Fibroblast of skin of right quadriceps (primary cell): ENCODE measurements around the gene GFPT1.

Source experiments
- DNase-seq: peaks from one replicate; pipeline ENCODE4 v3.0.0-alpha.2; 2013

Gene GFPT1

DNA sequence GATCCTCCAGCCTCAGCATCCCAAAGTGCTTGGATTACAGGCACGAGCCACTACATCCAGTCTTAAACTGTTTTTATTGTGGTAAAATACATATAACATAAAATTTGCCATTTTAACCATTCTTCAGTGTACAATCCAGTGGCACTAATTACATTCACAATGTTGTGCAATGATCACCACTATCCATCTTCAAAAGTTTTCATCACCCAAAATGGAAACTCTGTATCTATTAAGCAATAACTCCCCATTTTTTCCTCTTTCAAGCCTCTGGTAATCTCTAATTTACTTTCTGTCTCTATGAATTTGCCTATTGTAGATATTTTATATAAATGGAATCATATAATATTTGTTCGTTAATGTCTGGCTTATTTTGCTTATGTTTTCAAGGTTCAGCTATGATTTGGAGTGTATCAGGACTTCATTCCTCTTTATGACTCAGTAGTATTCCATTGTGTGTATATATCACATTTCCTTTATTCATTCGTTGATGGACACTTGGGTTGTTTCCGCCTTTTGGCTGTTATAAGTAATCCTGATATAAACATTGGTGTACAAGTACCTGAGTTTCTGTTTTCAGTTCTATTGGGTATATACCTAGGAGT, 71.8 kb downstream of the GFPT1 start:
- DNase-seq, result no peak

DNA sequence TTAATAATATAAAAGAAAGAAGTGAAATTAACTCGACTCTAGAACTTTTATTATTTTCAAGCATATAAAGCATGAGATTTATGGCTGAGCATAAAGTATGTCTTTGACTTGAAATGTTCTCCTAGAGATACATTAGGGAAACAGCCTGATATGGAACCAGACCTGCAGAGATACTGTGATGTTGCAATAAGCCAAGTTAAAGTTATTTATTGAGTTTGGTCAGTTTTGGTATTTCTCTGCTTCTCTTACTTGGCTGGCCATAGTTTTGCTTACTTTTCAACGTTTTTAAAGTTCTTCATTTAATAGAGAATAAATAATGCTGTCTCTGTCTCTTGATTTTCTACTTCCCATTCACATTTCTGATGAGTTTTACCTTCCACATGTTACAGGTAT, 76.0 kb downstream of the GFPT1 start:
- peak; percentile 34 for DNase-seq

DNA sequence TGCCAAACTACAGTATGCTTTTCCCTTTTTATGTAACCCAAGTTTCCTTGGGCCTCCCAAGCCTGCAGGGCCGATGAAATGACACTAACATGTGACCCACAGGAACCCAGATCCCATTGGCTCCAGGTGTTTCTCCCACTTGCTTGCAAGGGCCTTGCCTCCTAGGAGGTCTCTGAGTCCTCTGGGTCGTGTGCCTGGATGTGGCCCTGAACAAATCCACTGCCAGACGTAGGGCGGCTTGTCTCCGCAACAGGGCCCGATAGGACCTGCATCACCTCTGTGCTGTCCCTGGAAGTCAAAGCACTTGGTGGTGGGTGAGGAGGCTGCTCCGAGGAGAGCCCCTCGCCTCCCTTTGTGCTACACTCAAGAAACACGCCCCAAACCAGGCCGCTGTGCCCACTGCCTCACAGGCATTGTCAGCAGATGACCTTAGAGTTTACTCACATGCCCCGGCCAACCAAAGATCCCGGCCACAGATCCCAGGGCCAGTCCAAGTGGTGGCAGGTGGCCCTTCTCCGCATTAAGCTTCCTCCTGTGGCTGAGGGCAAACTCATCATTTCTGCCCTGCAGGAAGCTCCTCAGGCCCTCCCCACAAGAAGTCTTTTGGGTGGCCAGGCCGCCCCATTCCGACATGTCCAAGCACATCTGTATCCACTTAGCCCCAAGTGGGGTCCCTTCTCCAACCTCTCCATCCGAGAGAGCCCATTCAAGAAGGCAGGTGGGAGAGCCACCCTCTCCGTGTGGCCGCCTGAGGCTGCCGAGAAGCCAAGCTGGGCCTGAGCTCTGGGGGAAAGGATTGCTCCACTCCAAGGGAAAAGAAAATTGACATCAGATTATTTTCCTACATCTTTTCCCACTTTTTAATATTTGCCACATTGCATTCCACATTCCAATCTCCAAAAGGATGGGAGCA, 76.7 kb downstream of the GFPT1 start:
- DNase-seq, result no peak

DNA sequence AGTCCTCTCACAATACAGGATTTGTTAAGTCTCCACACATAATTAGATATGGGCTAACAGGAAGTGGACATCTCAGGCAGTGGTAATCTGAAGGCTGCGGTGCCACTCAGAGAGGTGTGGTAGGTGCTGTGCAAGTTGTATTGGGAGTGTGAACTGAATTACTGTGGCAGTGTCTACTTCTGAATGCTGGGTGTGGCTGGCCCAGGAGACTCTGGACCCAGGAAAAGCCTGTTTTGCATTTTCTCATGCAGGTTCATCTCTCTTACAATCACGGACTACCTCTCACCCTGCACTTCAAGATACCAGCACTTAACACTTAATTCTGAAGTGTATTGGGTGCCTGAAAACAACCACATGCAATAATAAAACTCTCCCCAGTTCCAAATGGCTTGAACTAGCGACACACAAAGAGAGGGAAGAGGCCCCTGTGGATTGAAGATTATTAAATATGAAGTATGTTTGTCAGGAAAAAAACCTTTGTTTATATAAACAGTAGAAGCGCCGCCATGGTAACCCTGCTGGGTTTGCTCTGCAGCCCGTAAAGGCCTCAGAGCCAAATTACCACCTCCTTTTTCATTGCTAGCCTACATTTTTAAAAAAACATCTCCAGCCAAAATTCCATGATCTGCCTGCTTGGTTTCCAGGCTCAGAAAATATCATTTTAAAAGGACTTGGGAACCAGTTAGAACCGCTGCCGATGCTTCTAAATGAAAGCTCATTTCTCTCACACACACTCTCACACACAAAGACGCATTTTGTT, 77.5 kb downstream of the GFPT1 start:
- peak; percentile 56 for DNase-seq

DNA sequence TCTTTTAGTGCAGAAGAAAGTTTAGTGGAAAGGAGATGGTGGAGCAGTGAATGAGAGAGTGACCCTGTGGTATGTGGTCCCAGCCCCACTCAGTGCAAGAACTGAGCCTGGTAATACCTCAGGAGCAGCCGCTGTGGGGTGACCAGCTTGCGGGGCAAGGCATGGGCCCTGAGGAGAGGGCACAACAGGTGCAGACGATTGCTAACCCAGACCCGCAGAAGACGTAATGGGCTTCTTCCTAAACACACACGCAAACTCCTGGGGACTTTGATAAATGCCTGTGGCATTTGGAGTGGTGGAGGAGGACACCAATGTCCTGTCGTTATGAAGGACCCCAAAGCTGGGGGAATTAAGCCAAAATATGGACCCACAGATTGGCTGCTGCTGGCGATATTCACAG, 78.7 kb downstream of the GFPT1 start:
- DNase-seq, result no peak

DNA sequence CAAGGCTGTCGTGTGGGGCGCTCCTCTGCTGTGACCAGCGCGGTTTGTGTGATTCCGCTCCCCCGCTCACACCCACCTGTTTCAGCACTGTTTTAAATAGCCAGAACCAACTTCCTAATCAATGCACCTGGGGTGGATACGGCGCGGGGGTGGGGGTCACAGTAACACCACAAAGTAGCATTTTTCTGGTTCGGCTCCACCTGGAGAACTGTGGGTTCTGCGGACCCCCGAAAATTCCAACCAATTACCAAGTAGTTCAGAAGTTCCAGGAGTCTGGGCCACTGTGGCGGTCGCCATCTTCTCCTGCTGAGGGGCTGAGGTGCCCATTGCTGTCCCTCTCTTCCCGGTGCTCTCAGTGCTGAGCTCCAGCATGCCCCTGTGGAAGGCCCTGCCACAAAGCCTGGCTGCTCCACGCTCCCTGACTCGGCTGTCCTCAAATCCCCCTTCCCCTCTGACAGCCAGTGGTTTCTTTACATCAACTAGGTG, 79.4 kb downstream of the GFPT1 start:
- no peak for DNase-seq

DNA sequence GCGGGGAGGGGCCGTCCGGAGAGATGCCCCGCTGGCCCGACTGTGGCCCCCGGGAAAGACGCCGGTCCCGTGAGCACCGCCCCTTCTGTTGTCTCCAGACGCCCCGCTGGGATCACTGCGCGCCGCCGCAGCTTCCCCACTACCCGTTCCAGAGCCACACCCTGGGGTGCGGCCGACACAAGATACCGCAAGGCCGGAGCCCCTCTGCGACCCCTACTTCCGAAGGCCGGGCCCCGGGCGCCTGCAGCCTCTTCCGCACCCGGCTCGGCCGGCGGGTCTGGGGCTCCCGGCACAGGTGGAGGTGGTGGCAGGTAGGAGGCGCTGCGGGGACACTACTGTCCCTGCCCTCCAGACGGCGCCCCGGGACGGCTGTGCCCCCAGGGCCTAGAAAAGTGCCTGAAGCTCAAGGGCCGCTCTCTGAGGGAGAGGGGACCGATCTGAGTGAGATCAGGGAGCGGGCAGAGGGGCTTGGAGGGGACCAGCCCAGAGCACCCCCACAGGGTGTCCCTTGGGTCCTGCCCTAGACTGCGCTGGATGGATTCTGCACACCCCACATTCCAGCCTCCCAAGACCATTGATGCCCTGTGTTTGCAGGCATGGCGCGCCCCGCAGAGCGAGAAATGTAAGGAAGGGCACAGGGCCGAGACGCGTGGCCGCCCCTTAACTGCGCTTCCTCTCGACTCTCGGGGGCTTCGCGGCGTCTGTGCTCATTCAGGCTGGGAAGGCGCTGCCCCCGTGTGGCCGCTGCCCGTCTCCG, 80.0 kb downstream of the GFPT1 start:
- DNase-seq, result peak; percentile 83

DNA sequence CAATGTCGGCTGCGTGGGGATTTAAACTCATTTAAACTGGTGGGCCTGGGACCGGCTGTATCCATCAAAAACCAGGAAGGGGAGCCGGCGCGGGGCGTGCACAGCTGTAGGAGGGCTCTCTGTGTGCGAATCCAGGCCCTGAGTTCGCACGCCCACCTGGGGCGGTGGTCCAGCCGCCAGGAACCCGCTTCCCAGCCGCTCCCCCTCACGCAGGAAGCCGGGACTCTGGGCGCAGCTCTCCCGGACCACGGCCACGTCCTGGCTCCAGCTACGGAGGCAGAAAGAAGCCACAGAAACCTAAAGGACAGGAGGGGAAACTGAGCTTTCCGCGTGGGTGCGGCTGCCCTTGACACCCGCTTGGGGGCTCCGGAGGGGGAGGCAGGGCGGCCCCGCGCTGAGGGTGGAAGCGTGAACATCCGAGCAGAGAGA, 80.6 kb downstream of the GFPT1 start:
- DNase-seq, result no peak

DNA sequence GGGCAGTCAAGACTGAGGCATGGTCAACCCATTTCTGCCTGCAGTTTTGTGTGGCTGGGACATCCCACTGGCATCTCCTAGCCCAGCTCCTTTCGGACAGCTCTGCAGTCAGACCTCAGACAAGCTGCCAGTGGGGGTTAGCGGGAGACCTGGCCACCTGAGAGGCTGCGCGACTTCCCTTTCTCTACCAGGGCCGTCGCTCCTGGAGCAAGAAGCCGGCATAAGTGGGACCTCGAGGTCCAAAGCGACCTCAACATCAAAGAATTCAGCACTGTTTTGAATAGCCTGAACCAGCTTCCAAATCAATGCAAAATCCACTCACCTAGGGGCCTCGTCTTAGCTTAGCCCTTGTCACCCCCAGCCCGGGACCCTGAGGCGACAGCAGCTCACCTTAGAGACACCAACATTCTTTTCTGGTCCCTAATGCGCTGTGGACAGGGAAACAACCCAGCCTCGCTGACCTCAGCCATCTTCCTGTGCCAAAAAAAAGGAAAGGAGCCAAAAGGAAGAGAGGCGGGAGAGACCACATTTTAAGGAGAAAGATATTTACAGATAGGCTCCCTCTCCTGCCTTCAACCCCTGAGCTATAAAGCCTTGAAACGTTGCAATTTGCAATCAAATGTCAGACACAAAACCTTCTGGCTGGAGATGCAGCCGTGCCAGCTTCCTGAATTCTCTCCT, 81.2 kb downstream of the GFPT1 start:
- no peak for DNase-seq

DNA sequence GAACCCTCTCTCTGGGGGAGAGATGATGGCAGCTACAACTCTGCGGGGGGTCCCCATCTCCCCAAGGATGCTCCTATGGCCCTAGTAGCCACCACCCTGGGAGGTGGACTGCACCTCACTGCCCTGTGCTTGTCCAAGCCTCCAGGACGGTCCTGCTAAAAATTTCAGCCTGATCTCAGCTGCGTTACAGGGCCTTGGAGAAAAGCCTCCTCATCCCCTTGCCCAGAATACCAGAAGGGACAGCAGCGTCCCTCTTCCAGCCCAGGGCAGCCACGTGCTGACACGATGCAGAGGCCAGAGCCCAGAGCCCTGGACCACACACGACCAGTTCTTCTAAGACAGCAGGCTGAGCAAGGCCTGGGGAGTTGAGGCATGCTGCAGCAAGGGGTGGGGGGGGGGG, 81.9 kb downstream of the GFPT1 start:
- DNase-seq, result no peak

DNA sequence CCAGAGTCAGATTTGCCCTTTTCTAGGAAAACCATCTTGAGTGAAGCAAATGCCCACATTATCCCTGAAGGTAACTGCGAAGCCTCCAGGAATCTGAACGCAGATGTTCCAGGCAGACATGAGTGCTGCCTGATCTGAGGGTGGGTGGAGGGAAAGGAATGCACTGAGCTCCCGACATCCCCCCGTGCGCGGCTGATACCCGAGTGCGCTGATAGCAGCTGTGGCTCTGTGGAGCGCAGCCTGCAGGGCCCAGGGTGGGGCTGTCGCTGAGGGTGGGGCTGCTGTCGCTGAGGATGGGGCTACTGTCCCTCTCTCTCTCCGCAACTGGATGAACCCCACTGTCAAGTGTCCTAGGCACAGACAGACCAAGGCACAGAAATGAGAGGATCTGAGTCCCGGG, 82.4 kb downstream of the GFPT1 start:
- no peak for DNase-seq

DNA sequence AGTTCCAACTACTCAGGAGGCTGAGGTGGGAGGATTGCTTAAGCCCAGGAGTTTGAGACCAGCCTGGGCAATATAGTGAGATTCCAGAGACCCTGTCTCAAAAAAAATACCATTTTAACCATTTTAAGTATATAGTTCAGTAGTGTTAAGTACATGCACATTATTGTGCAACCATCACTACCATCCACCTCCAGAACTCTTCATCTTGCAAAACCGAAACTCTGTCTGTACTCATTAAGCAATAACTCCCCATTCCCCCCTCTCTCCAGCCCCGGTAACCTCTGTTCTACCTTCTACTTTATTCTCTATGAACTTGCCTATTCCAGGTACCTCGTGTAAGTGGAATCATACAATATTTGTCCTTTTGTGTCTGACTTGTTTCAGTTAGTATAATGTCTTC, 86.4 kb downstream of the GFPT1 start:
- DNase-seq, result no peak

DNA sequence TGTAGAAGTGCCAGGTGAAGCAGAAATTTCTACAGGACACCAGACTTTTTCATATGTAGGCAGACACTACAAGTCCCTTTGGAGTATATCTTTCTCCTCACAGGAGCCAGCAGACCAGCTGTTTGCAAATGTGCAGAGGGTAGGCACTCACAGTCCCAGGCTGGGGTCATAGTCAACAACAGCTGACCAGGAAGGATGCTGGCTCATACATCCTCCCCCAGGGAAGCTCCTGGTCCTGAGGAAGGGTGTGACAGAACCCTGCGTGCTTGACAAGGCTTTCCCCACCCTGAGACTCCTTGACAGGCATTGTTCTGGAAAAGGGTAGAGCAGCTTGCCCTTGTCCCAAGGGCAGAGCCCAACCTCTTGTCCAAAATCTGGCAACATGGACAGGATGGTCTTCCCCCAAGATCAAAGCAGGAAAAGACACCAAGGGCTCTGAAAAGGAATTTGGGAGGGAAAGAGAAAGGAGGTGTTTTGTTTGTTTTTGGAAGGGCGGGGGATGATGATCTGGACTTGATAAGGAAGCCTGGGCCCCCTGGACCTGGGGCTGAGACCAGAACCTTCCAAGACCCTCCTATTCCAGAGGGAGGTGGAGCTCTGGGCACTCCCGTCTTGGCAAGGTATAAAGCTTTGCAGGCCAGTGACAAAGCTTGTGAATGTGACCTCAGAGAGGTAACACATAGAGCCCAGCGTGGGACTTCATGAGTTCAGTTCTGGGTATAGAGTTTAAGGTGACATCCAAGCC, 87.1 kb downstream of the GFPT1 start:
- DNase-seq, result no peak

DNA sequence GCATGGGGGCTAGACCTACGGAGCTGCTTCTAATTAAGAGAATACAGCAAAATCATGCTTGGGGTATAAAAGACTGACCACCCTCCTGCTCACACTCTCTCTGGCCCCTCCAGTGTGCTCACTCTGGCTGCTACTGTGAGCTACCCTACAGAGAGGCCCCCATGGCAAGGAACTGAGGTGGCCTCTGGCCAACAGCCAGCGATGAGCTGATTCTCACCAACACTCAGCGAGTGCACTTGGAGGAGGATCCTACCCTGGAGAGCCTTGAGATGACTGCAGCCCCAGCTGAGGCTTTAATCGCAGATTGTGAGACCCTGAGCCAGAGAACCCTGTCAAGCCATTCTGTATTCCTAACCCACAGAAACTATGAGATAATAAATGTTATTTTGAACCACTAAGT, 88.2 kb downstream of the GFPT1 start:
- DNase-seq, result peak; percentile 80

DNA sequence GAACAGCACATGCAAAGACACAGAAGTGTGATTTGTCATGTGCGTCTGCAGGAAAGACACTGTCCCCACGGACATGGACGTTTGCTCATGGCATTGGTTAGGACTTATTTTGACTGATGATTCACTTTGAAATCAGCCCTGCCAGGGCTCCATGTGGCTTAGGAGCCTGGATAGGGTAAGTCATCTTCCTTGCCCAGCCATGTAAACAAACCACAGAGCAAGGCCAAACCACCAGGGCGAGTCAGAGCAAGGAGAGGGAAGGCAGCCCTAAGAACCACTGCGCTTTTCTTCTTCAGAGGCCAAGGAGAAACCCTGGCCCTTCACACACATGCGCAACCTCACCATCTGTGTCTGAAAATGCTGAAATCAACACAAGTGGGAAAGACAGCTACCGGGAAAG, 88.8 kb downstream of the GFPT1 start:
- peak; percentile 93 for DNase-seq

DNA sequence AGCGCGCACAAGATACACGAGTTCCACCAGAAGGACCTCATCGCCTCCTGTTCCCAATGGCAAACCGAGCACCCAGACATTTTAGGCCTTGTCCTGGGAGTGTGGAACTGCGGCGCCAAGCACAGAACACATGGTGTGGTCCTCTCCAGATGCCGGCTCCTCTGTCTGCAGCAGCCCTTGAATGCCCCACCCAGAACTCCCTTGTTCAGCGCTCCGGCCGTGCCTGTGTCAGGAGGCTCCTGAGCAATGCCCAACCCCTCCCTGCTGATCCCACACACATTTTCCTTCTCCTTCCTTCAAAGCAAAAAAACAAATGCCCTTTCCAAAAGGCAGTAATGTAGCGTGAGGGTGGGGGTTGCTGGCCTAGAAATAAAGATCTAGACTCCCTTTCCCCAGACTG, 89.8 kb downstream of the GFPT1 start:
- DNase-seq, result no peak

DNA sequence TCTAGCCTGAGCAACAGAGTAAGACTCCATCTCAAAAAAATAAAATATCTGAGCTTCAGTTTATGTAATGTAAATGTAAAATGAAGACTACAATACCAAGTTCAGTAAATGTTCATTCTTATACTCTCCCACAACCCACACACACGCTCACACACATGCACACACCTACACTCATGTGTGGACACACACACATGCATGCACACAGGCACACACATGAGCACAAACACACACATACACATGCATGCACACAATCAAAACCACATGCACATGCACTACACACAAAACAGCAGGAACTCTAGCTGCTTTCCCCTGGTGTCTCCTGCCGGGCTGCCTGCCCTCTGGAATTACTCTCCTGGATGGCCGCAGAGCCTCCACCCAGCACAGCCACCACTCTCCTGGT, 90.6 kb downstream of the GFPT1 start:
- no peak for DNase-seq

DNA sequence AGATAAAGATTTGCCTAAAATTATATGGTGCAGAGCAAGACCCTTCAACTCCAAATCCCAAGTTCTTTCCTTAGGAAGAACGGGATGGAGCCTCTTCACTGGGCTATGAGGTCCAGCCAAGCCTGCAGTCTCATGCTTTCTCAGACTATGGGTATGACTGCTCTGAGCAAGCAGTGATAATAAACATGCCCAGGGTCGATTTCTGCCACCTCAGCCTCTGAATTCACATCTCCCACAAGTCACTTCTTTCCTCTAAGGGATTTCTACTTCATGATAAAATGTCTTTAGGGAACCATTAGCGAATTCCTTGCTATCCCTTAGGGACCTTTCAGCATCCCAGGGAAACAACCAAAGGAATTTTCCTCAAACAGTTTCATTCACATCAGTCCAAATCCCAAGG, 94.8 kb downstream of the GFPT1 start:
- peak; percentile 50 for DNase-seq

DNA sequence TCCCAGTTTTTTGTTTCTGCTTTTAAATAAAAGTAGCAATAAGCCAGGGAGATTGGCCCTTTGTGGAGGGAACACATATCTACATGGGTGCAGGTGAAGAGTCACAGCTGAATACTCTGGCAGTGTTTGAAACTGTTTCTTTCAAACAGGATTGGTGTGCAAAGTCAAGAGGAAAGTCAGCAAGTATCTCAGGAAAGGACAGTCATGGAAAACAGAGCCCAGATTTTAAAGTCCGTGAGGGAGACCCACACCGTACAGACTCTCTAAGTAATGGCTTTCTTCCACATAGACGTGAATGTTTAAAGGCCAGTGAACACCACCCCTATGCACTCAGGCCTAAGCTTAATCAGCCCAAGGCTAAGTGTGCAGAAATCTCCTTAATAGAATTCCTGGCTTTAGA, 95.3 kb downstream of the GFPT1 start:
- no peak for DNase-seq

DNA sequence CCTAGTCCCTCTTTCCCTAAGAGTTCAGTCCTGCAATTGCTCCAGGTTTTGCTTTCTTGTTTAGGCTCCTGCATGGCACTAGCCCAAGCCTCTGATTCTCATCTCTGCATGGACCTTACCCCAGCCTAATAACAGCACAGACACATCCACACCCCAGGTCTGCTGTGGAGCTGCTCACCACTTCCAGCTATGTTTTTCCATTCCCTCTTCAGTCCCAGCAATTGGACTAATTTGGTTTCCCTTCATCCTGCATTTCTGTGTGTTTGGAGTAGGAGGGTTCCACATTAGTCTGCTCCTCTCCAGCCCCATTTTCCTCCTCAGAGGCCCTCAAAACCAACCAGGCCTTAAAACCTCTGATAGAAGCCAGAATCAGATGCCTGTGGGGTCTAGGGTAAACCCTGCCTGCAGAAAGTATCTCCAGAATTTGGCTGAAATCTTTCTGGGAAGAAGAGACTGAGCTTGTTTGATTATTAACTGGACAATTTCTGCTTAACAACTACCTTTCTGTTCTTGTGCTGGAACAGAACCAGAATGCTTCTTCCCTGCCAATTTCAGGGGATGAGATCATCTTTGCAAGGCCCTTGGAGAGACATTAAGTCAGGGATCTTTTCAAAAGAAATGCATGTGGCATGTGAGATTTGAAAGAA, 95.9 kb downstream of the GFPT1 start:
- DNase-seq, result peak; percentile 75

DNA sequence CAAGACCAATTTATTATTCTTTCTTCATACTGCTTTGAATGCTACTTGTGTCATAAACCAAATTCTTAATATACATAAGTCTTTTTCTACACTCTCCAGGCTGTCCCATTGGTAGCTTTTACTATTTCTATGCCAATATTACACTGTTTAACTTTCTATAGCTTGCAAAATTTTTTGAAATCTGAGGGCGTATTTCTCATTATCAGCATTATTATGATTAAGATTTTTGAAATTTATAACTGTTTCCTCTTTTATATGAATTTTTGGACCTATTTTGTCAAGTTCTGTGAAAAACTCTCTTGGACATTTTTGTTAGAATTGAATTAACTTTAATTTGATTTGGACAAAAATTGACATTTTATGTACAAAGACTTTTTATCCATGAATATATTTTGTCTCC, 98.6 kb downstream of the GFPT1 start:
- no peak for DNase-seq
